GM12892 (cell line): ENCODE results near the gene NES.

Experiments
- POLR2A ChIP-seq: IDR thresholded peaks from 2 replicates; pipeline ENCODE4 v1.6.1; 2011; ENCODE audit warnings: low read depth, low read length, control low read depth
- POLR2AphosphoS5 ChIP-seq: IDR thresholded peaks from 2 replicates; pipeline ENCODE4 v1.6.1; 2011; ENCODE audit warnings: low read depth, low read length, control low read depth
- TAF1 ChIP-seq: IDR thresholded peaks from 2 replicates; pipeline ENCODE4 v1.6.1; 2011; ENCODE audit warnings: low read depth, mild to moderate bottlenecking, control low read depth, low read length, borderline replicate concordance

DNA sequence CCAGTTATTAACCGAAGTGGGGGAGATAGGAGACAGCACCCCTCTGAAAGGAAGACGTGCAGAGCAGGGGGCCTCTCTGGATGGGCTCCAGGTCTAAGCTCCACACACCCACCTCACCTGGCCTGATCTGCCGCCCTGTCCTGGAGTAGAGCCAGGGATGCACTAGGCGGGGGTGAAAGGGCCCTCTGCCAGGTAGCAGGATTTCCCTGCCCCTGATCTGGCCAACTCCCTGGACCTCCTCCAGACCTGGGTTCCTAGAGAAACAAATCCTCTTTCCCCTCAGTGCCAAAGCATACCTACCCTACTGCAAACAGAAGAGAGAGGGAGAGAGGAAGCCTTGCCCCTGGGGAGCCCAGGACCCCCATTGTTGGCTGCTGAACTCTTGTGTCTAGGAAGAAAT lies 26.1 kb upstream of the NES start:
- TF ChIP-seq POLR2AphosphoS5: no peak
- TF ChIP-seq POLR2A: no peak
- TF ChIP-seq TAF1: no peak
